Hindlimb muscle (tissue), 1 donor: Measurements from ENCODE around the gene FCRLA. TPM values are rescaled to one million over a fixed set of nuclear protein-coding genes. Genes with fewer than 3 reads are reported as not detected.
A peak's percentile ranks its signal among the peaks of the same experiment; 100 is the strongest.

Experiments used
- DNase-seq: peaks from one replicate; pipeline ENCODE4 v3.0.0-alpha.2; 2013
- polyA plus RNA-seq: library from polyadenylated mRNA; unstranded; fragments of 120-200 nt; gene quantifications from one replicate; pipeline ENCODE4 v1.2.1, GENCODE V29; 2013; ENCODE audit not compliant: insufficient read length

FCRLA gene
- polyA plus RNA-seq, 1 donor = 0.46 TPM

GRCh38 chr1:161733526-161733925 is 26.5 kb downstream of the FCRLA start:
- peak; percentile 19 for DNase-seq

GRCh38 chr1:161735837-161736236 is 28.8 kb downstream of the FCRLA start:
- no peak for DNase-seq

- DNase-seq = no peak
These were observed 29.4 kb downstream of the FCRLA start for GRCh38 chr1:161736335-161736969.

GRCh38 chr1:161737625-161738024 is 30.6 kb downstream of the FCRLA start:
- no peak for DNase-seq

- no peak for DNase-seq
These were observed 31.7 kb downstream of the FCRLA start for GRCh38 chr1:161738627-161739287.

GRCh38 chr1:161739865-161740566 is 33.0 kb downstream of the FCRLA start:
- no peak for DNase-seq

GRCh38 chr1:161740921-161741320 is 33.9 kb downstream of the FCRLA start:
- DNase-seq = no peak

GRCh38 chr1:161743231-161743630 is 36.2 kb downstream of the FCRLA start:
- no peak for DNase-seq

- no peak for DNase-seq
These were observed 40.8 kb downstream of the FCRLA start for GRCh38 chr1:161747801-161748200.

GRCh38 chr1:161749509-161750407 is 42.7 kb downstream of the FCRLA start, which contains the start of gene DUSP12:
DUSP12 (plus strand) TSS chr1:161749786; CDS start chr1:161749802, 16 bp downstream.
- peak; percentile 95 for DNase-seq

GRCh38 chr1:161763522-161764098 is 56.6 kb downstream of the FCRLA start:
- DNase-seq = no peak

Other genes starting within 250 kb of the FCRLA start
- gene FCGR2A, start 201.8 kb upstream of the FCRLA start, polyA plus RNA-seq = 7.2 TPM
- gene HSPA6, start 182.7 kb upstream of the FCRLA start, polyA plus RNA-seq = 0.67 TPM
- 3.4 TPM for gene FCGR3A, start 157.4 kb upstream of the FCRLA start, polyA plus RNA-seq
- not detected for gene FCGR3B, start 76.1 kb upstream of the FCRLA start, polyA plus RNA-seq
- gene FCGR2B, start 44.1 kb upstream of the FCRLA start, polyA plus RNA-seq = 0.06 TPM
- gene FCRLB, start 14.3 kb downstream of the FCRLA start, polyA plus RNA-seq = 0.49 TPM
- gene DUSP12, start 42.6 kb downstream of the FCRLA start, polyA plus RNA-seq = 26.3 TPM
- gene ATF6, start 59.1 kb downstream of the FCRLA start, polyA plus RNA-seq = 14.8 TPM